Liver (tissue), 9 donors: ENCODE data around the gene OTOGL. TPM values are rescaled to one million over a fixed set of nuclear protein-coding genes. Genes with fewer than 3 reads are reported as not detected.

Source experiments
- DNase-seq: peaks from one replicate; pipeline ENCODE4 v3.0.0-alpha.2; 2017; ENCODE audit warnings: low spot score
- H3K27ac ChIP-seq, 2 donors: one replicate each; pipeline ENCODE4 v1.7.0; 2013; ENCODE audit warnings: inconsistent platforms in 2 of 2, low read length in 2 of 2, control low read depth in 1 of 2, low read depth in 1 of 2, mild to moderate bottlenecking in 1 of 2
- H3K27me3 ChIP-seq, 4 donors: one replicate each; pipeline versions ENCODE4 v1.6.1 to v1.7.0; 2013; ENCODE audit warnings: low read length in 3 of 4, inconsistent platforms in 1 of 4, mild to moderate bottlenecking in 1 of 4, moderate library complexity in 1 of 4; ENCODE audit not compliant: control insufficient read depth in 4 of 4, insufficient read depth in 4 of 4
- H3K36me3 ChIP-seq, 4 donors: one replicate each; pipeline versions ENCODE4 v1.6.1 to v1.7.0; 2013; ENCODE audit warnings: low read length in 3 of 4, mild to moderate bottlenecking in 3 of 4, low read depth in 1 of 4, moderate library complexity in 1 of 4; ENCODE audit not compliant: control insufficient read depth in 4 of 4, insufficient read depth in 3 of 4
- H3K4me1 ChIP-seq, 4 donors: one replicate each; pipeline versions ENCODE4 v1.6.1 to v1.7.0; 2013; ENCODE audit warnings: low read length in 3 of 4, mild to moderate bottlenecking in 3 of 4, moderate library complexity in 1 of 4; ENCODE audit not compliant: control insufficient read depth in 4 of 4, insufficient read depth in 4 of 4
- H3K4me3 ChIP-seq, 3 donors: one replicate each; pipeline versions ENCODE4 v1.6.1 to v1.7.0; 2013; ENCODE audit warnings: low read length in 3 of 3, control low read depth in 1 of 3, low read depth in 1 of 3, mild to moderate bottlenecking in 1 of 3
- H3K9ac ChIP-seq, 2 donors: one replicate each; pipeline ENCODE4 v1.7.0; 2013; ENCODE audit warnings: low read length in 2 of 2, mild to moderate bottlenecking in 2 of 2, moderate library complexity in 2 of 2, control low read depth in 1 of 2, low read depth in 1 of 2
- H3K9me3 ChIP-seq, 4 donors: one replicate each; pipeline versions ENCODE4 v1.6.1 to v1.7.0; 2013; ENCODE audit warnings: low read length in 3 of 4; ENCODE audit not compliant: control insufficient read depth in 4 of 4
- EGR1 ChIP-seq, 2 donors: IDR thresholded peaks; 2 replicates each; pipeline ENCODE4 v1.6.1; 2016 to 2018; ENCODE audit warnings: antibody characterized with exemption in 2 of 2, low read depth in 2 of 2
- FOXA1 ChIP-seq: IDR thresholded peaks from 2 replicates; pipeline ENCODE4 v1.6.1; 2016; ENCODE audit warnings: antibody characterized with exemption
- FOXA2 ChIP-seq: IDR thresholded peaks from 2 replicates; pipeline ENCODE4 v1.6.1; 2016; ENCODE audit warnings: antibody characterized with exemption
- GABPA ChIP-seq, 2 donors: IDR thresholded peaks in 1 of 2; conservative IDR thresholded peaks in 1 of 2; 2 replicates each; pipeline ENCODE4 v1.6.1; 2016; ENCODE audit warnings: antibody characterized with exemption in 2 of 2, mild to moderate bottlenecking in 1 of 2, moderate library complexity in 1 of 2
- HNF4A ChIP-seq, 2 donors: conservative IDR thresholded peaks; 2 replicates each; pipeline ENCODE4 v1.6.1; 2016; ENCODE audit warnings: antibody characterized with exemption in 2 of 2, mild to moderate bottlenecking in 2 of 2
- HNF4G ChIP-seq: IDR thresholded peaks from 2 replicates; pipeline ENCODE4 v1.6.1; 2016; ENCODE audit warnings: antibody characterized with exemption
- JUND ChIP-seq, 2 donors: IDR thresholded peaks; 2 replicates each; pipeline ENCODE4 v1.6.1; 2016; ENCODE audit warnings: antibody characterized with exemption in 2 of 2
- NR2F2 ChIP-seq: IDR thresholded peaks from 2 replicates; pipeline ENCODE4 v1.6.1; 2016; ENCODE audit warnings: antibody characterized with exemption
- RAD21 ChIP-seq, 2 donors: IDR thresholded peaks; 2 replicates each; pipeline ENCODE4 v1.6.1; 2016; ENCODE audit warnings: antibody characterized with exemption in 2 of 2, mild to moderate bottlenecking in 2 of 2
- RXRA ChIP-seq, 2 donors: IDR thresholded peaks; 2 replicates each; pipeline ENCODE4 v1.6.1; 2017 to 2018; ENCODE audit warnings: antibody characterized with exemption in 2 of 2, mild to moderate bottlenecking in 1 of 2
- SP1 ChIP-seq: IDR thresholded peaks from 2 replicates; pipeline ENCODE4 v1.6.1; 2018; ENCODE audit warnings: antibody characterized with exemption, mild to moderate bottlenecking
- TAF1 ChIP-seq: conservative IDR thresholded peaks from 2 replicates; pipeline ENCODE4 v1.6.1; 2016; ENCODE audit warnings: antibody characterized with exemption, mild to moderate bottlenecking
- YY1 ChIP-seq: IDR thresholded peaks from 2 replicates; pipeline ENCODE4 v1.6.1; 2016; ENCODE audit warnings: antibody characterized with exemption, mild to moderate bottlenecking
- WGBS: extraction: QIAGEN DNeasy Blood & Tissue Kit; methylation state at CpG from one replicate; pipeline ENCODE4 v1.1.7; 2013; 5-methylcytosine and 5-hydroxymethylcytosine counted together
- polyA plus RNA-seq, 2 donors: library from polyadenylated mRNA; stranded (reverse) in 1 of 2; unstranded in 1 of 2; fragments of 200-250 nt in 1 of 2; fragments of >200 nt in 1 of 2; fragmentation: Nextera tagmentation in 1 of 2; extraction: Ambion mirVana in 1 of 2; gene quantifications; one replicate each; pipeline versions ENCODE4 v1.2.1 to v1.2.3, GENCODE V29; 2013 to 2015
- total RNA-seq, 2 donors: library from RNA; depleted of rRNA; stranded (reverse); fragments of >200 nt; gene quantifications; one replicate each; pipeline ENCODE4 v1.2.3, GENCODE V29; 2014
- TF ChIP-seq, protein P1 (sequence below): IDR thresholded peaks from 2 replicates; pipeline ENCODE4 v1.6.1; 2016; ENCODE audit warnings: antibody characterized with exemption
- TF ChIP-seq, protein P2 (sequence below): IDR thresholded peaks from 2 replicates; pipeline ENCODE4 v1.6.1; 2016; ENCODE audit warnings: antibody characterized with exemption
- TF ChIP-seq, protein P3 (sequence below): IDR thresholded peaks from 2 replicates; pipeline ENCODE4 v1.6.1; 2016; ENCODE audit warnings: antibody characterized with exemption, mild to moderate bottlenecking
- TF ChIP-seq, protein P4 (sequence below): IDR thresholded peaks from 2 replicates; pipeline ENCODE4 v1.6.1; 2016; ENCODE audit warnings: antibody characterized with exemption
- TF ChIP-seq, protein P5 (sequence below): fragments of 150-350 bp; IDR thresholded peaks from 2 replicates; pipeline ENCODE4 v1.5.1; 2017; ENCODE audit warnings: improper control_type of control experiment, low read depth, low read length; ENCODE audit not compliant: missing input control
- donor health status: healthy.
- donor health status: healthy.
- donor health status: healthy.
- donor health status: healthy.
- donor health status: healthy.

Gene OTOGL
- total and polyA plus RNA-seq, 4 donors: 0.01 to 0.09 (median 0.08) TPM; not detected in 1

DNA sequence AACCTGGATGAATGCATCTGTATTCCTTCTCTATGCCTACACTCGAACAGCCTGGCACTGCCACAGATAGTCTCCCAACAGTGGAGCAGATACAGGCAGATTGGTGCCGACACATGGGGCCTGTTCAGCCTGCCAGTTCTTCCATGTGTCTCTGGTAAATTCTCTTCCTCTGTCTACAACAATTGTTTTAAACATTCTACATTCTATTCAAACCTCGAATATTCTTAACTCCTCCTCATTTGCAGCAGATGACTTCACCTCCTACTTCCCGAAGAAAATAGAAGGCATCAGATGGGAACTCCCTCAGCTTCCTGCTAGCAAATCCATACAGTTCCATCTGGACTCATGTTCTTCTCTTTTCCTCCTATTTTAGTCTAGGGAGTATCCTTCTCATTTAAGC is 43.1 kb upstream of the OTOGL start:
- Histone ChIP-seq H3K27me3 (no peaks in the 10 kb centered on the region), H3K36me3 (no peaks in the 10 kb centered on the region), H3K9me3 (no peaks in the 10 kb centered on the region), H3K27ac (no peak overlapping the region), H3K4me1 (no peaks in the 10 kb centered on the region), H3K9ac (no peak overlapping the region), H3K4me3 (no peak overlapping the region)
- TF ChIP-seq HNF4A (conservative IDR thresholded peaks at IDR 0.05): no peak
- TF ChIP-seq, protein P1, sequence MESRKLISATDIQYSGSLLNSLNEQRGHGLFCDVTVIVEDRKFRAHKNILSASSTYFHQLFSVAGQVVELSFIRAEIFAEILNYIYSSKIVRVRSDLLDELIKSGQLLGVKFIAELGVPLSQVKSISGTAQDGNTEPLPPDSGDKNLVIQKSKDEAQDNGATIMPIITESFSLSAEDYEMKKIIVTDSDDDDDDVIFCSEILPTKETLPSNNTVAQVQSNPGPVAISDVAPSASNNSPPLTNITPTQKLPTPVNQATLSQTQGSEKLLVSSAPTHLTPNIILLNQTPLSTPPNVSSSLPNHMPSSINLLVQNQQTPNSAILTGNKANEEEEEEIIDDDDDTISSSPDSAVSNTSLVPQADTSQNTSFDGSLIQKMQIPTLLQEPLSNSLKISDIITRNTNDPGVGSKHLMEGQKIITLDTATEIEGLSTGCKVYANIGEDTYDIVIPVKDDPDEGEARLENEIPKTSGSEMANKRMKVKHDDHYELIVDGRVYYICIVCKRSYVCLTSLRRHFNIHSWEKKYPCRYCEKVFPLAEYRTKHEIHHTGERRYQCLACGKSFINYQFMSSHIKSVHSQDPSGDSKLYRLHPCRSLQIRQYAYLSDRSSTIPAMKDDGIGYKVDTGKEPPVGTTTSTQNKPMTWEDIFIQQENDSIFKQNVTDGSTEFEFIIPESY: no peak
- TF ChIP-seq EGR1 (IDR thresholded peaks at IDR 0.05; ENCODE audit: low read depth in 2 of 2): no peak
- TF ChIP-seq, protein P2, sequence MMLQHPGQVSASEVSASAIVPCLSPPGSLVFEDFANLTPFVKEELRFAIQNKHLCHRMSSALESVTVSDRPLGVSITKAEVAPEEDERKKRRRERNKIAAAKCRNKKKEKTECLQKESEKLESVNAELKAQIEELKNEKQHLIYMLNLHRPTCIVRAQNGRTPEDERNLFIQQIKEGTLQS: no peak
- no peak for TF ChIP-seq SP1
- TF ChIP-seq YY1: no peak
- TF ChIP-seq FOXA2: no peak
- TF ChIP-seq RAD21 (IDR thresholded peaks at IDR 0.05): no peak
- TF ChIP-seq, protein P3, sequence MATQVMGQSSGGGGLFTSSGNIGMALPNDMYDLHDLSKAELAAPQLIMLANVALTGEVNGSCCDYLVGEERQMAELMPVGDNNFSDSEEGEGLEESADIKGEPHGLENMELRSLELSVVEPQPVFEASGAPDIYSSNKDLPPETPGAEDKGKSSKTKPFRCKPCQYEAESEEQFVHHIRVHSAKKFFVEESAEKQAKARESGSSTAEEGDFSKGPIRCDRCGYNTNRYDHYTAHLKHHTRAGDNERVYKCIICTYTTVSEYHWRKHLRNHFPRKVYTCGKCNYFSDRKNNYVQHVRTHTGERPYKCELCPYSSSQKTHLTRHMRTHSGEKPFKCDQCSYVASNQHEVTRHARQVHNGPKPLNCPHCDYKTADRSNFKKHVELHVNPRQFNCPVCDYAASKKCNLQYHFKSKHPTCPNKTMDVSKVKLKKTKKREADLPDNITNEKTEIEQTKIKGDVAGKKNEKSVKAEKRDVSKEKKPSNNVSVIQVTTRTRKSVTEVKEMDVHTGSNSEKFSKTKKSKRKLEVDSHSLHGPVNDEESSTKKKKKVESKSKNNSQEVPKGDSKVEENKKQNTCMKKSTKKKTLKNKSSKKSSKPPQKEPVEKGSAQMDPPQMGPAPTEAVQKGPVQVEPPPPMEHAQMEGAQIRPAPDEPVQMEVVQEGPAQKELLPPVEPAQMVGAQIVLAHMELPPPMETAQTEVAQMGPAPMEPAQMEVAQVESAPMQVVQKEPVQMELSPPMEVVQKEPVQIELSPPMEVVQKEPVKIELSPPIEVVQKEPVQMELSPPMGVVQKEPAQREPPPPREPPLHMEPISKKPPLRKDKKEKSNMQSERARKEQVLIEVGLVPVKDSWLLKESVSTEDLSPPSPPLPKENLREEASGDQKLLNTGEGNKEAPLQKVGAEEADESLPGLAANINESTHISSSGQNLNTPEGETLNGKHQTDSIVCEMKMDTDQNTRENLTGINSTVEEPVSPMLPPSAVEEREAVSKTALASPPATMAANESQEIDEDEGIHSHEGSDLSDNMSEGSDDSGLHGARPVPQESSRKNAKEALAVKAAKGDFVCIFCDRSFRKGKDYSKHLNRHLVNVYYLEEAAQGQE: no peak
- no peak for TF ChIP-seq HNF4G
- TF ChIP-seq FOXA1: no peak
- no peak for TF ChIP-seq NR2F2
- TF ChIP-seq, protein P4, sequence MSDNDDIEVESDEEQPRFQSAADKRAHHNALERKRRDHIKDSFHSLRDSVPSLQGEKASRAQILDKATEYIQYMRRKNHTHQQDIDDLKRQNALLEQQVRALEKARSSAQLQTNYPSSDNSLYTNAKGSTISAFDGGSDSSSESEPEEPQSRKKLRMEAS: no peak
- TF ChIP-seq RXRA (IDR thresholded peaks at IDR 0.05): no peak
- TF ChIP-seq GABPA (IDR thresholded peaks at IDR 0.05 in 1 of 2, conservative IDR thresholded peaks at IDR 0.05 in 1 of 2): no peak
- TF ChIP-seq TAF1: no peak
- TF ChIP-seq, protein P5, sequence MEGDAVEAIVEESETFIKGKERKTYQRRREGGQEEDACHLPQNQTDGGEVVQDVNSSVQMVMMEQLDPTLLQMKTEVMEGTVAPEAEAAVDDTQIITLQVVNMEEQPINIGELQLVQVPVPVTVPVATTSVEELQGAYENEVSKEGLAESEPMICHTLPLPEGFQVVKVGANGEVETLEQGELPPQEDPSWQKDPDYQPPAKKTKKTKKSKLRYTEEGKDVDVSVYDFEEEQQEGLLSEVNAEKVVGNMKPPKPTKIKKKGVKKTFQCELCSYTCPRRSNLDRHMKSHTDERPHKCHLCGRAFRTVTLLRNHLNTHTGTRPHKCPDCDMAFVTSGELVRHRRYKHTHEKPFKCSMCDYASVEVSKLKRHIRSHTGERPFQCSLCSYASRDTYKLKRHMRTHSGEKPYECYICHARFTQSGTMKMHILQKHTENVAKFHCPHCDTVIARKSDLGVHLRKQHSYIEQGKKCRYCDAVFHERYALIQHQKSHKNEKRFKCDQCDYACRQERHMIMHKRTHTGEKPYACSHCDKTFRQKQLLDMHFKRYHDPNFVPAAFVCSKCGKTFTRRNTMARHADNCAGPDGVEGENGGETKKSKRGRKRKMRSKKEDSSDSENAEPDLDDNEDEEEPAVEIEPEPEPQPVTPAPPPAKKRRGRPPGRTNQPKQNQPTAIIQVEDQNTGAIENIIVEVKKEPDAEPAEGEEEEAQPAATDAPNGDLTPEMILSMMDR: no peak
- no peak for TF ChIP-seq JUND (IDR thresholded peaks at IDR 0.05)
- WGBS: 78% methylated on average over 4 of the region's 4 CpGs
- DNase-seq: no peak
